Dermis blood vessel endothelial cell (primary cell): Measurements from ENCODE around the gene FARP1. TPM values are rescaled to one million over a fixed set of nuclear protein-coding genes. Genes with fewer than 3 reads are reported as not detected.
"Not testable (repeated sequence)": the region's sequence is repeated elsewhere in the genome, so short reads cannot be mapped to it uniquely, and the experiment has no call there.

Source experiments
- DNase-seq: peaks from one replicate; pipeline ENCODE4 v3.0.0; 2010
- total RNA-seq: library from RNA; depleted of rRNA; stranded (reverse); fragments of >200 nt; gene quantifications from 2 replicates; pipeline ENCODE4 v1.2.3, GENCODE V29; 2014

The FARP1 gene
- total RNA-seq, 1 donor from 2014 or later: 17.2 TPM

GRCh38 chr13:98406971-98407370 is 264.1 kb downstream of the FARP1 start:
- no peak for DNase-seq

- DNase-seq: no peak
Measured at GRCh38 chr13:98407575-98407974, 264.7 kb downstream of the FARP1 start.

GRCh38 chr13:98409281-98409680 is 266.4 kb downstream of the FARP1 start:
- no peak for DNase-seq

- DNase-seq: no peak
Measured at GRCh38 chr13:98410612-98411011, 267.7 kb downstream of the FARP1 start.

- DNase-seq: no peak
Measured at GRCh38 chr13:98411013-98411412, 268.1 kb downstream of the FARP1 start.

GRCh38 chr13:98411617-98412265 is 268.8 kb downstream of the FARP1 start:
- peak; percentile 25 for DNase-seq

GRCh38 chr13:98413278-98413677 is 270.4 kb downstream of the FARP1 start:
- DNase-seq: not testable (repeated sequence)

GRCh38 chr13:98413796-98414195 is 270.9 kb downstream of the FARP1 start:
- DNase-seq: no peak

- DNase-seq: no peak
Measured at GRCh38 chr13:98415326-98416070, 272.6 kb downstream of the FARP1 start.

GRCh38 chr13:98416408-98416807 is 273.5 kb downstream of the FARP1 start:
- DNase-seq: no peak

GRCh38 chr13:98419786-98420553 is 277.1 kb downstream of the FARP1 start:
- DNase-seq: no peak

GRCh38 chr13:98420554-98421175 is 277.8 kb downstream of the FARP1 start:
- no peak for DNase-seq

GRCh38 chr13:98422046-98422445 is 279.2 kb downstream of the FARP1 start:
- DNase-seq: no peak

GRCh38 chr13:98423417-98423816 is 280.5 kb downstream of the FARP1 start:
- no peak for DNase-seq

- DNase-seq: no peak
Measured at GRCh38 chr13:98427331-98427995, 284.6 kb downstream of the FARP1 start.

- DNase-seq: no peak
Measured at GRCh38 chr13:98428256-98428966, 285.5 kb downstream of the FARP1 start.

- DNase-seq: no peak
Measured at GRCh38 chr13:98429081-98429480, 286.2 kb downstream of the FARP1 start.

GRCh38 chr13:98429531-98429930 is 286.6 kb downstream of the FARP1 start:
- no peak for DNase-seq

- DNase-seq: no peak
Measured at GRCh38 chr13:98429977-98430736, 287.3 kb downstream of the FARP1 start.

GRCh38 chr13:98432638-98433037 is 289.7 kb downstream of the FARP1 start:
- no peak for DNase-seq

GRCh38 chr13:98433654-98434053 is 290.8 kb downstream of the FARP1 start:
- no peak for DNase-seq
